ENCODE results near the gene CLIP4. TPM values are rescaled to one million over a fixed set of nuclear protein-coding genes. Genes with fewer than 3 reads are reported as not detected.

Gene CLIP4
- total and polyA plus RNA-seq, 10 of the 15 experiments (the other 5 are each of a cell fraction or from before 2014, with no cell fraction given), result 5.5 to 34.9 (median 16.8) TPM

DNA sequence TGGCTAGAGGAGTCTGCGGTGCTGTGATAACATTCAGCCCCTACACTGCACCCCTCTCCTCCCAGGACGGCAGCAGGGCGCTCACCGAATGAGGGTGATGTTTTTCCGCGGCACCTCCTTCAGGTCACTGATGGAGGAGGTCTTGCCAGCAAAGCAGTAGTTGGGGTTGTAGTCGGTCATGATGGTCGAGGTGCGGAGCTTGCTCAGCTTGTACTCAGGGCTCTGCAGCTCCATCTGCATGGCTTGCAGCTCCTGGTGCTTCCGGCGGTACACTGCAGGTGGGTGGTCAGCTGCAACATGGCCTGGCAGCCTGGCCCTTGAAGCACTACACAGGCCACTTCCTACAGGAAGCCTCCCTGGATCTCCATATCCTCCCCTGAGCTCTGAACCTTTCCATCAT, 108.0 kb downstream of the CLIP4 start:
- SMC1A ChIA-PET (ENCODE audit: uncharacterized antibody, unreplicated experiment), result no interaction called here
- CTCF ChIA-PET, result interaction anchor here (1.5 kb wide), 1 partner anchor 16 kb away, joined by 4 read pairs; no protein-coding TSS in a partner anchor
- no peak overlapping the region for H3K9ac ChIP-seq (ENCODE audit: control insufficient read depth, insufficient read depth, low read length)
- no peak overlapping the region for H2AFZ ChIP-seq (ENCODE audit: control insufficient read depth, low read depth, low read length)
- no peak overlapping the region for H3K4me2 ChIP-seq (ENCODE audit: control insufficient read depth, insufficient read depth)
- intact Hi-C loops (cut with micrococcal nuclease; ENCODE audit: unreplicated experiment) (no loop called here), in situ Hi-C loops (cut with MboI) (no loop called here)
- no peaks in the 10 kb centered on the region for H4K20me1 ChIP-seq (ENCODE audit: control insufficient read depth, insufficient read depth)
- no peaks in the 10 kb centered on the region for H3K27me3 ChIP-seq (replicated peaks in 1 of 2; ENCODE audit: control insufficient read depth in 2 of 2, insufficient read depth in 2 of 2, low read length in 1 of 2)
- POLR2A ChIA-PET, result no interaction called here
- RAD21 ChIA-PET (ENCODE audit: unreplicated experiment), result no interaction called here
- H3K36me3 ChIP-seq (ENCODE audit: control insufficient read depth in 2 of 2, insufficient read depth in 2 of 2, low read length in 1 of 2), result no peaks in the 10 kb centered on the region
- 68% methylated on average over 11 of the region's 11 CpGs for WGBS (ENCODE audit: insufficient coverage, insufficient replicate concordance, low lambda C conversion rate, missing lambda C conversion rate)
- no peaks in the 10 kb centered on the region for H3K4me1 ChIP-seq (ENCODE audit: control insufficient read depth, insufficient read depth, low read length)
- ATAC-seq, result no peak
- BruUV-seq (replicated peaks), result no TSS peak
- no peak overlapping the region for H3K27ac ChIP-seq (ENCODE audit: control insufficient read depth, insufficient read depth)
- no peaks in the 10 kb centered on the region for H3K9me3 ChIP-seq (replicated peaks; ENCODE audit: control insufficient read depth, insufficient read depth, low read length)
- H3K79me2 ChIP-seq (ENCODE audit: control insufficient read depth, insufficient read depth, low read length), result no peaks in the 10 kb centered on the region
- no peak for FAIRE-seq
- DNase-seq (ENCODE audit: low read depth, low spot score), result no peak
- TF ChIP-seq ZNF384 (IDR thresholded peaks at IDR 0.05; ENCODE audit: borderline replicate concordance, low read depth, low read length), result no peak
- TF ChIP-seq KDM1A (IDR thresholded peaks at IDR 0.05; ENCODE audit: borderline replicate concordance), result no peak
- TF ChIP-seq TCF3 (IDR thresholded peaks at IDR 0.05; ENCODE audit: borderline replicate concordance, insufficient read depth, low read depth, low read length), result no peak
- TF ChIP-seq IKZF2 (IDR thresholded peaks at IDR 0.05), result no peak
- TF ChIP-seq WRNIP1 (IDR thresholded peaks at IDR 0.05; ENCODE audit: borderline replicate concordance, low read depth, low read length), result no peak
- TF ChIP-seq ESRRA (IDR thresholded peaks at IDR 0.05; ENCODE audit: low read length), result no peak
- TF ChIP-seq CHD2 (IDR thresholded peaks at IDR 0.05; ENCODE audit: borderline replicate concordance, low read depth, low read length), result no peak
- TF ChIP-seq STAT3 (IDR thresholded peaks at IDR 0.05; ENCODE audit: low read depth, low read length), result no peak
- no peak for TF ChIP-seq SMAD1 (IDR thresholded peaks at IDR 0.05; ENCODE audit: low read depth, partially characterized antibody)
- TF ChIP-seq MTA3 (IDR thresholded peaks at IDR 0.05; ENCODE audit: borderline replicate concordance, low read length), result no peak
- TF ChIP-seq GATAD2B (conservative IDR thresholded peaks at IDR 0.05; ENCODE audit: low read depth), result no peak
- TF ChIP-seq RAD21 (IDR thresholded peaks at IDR 0.05; ENCODE audit: insufficient read depth, low read depth, low read length), result no peak
- TF ChIP-seq, protein P1, sequence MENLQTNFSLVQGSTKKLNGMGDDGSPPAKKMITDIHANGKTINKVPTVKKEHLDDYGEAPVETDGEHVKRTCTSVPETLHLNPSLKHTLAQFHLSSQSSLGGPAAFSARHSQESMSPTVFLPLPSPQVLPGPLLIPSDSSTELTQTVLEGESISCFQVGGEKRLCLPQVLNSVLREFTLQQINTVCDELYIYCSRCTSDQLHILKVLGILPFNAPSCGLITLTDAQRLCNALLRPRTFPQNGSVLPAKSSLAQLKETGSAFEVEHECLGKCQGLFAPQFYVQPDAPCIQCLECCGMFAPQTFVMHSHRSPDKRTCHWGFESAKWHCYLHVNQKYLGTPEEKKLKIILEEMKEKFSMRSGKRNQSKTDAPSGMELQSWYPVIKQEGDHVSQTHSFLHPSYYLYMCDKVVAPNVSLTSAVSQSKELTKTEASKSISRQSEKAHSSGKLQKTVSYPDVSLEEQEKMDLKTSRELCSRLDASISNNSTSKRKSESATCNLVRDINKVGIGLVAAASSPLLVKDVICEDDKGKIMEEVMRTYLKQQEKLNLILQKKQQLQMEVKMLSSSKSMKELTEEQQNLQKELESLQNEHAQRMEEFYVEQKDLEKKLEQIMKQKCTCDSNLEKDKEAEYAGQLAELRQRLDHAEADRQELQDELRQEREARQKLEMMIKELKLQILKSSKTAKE (IDR thresholded peaks at IDR 0.05; ENCODE audit: low read depth, poor library complexity, severe bottlenecking), result no peak
- TF ChIP-seq BCL11A (IDR thresholded peaks at IDR 0.05; ENCODE audit: low read depth, low read length), result no peak
- TF ChIP-seq NBN (IDR thresholded peaks at IDR 0.05), result no peak
- TF ChIP-seq, protein P2, sequence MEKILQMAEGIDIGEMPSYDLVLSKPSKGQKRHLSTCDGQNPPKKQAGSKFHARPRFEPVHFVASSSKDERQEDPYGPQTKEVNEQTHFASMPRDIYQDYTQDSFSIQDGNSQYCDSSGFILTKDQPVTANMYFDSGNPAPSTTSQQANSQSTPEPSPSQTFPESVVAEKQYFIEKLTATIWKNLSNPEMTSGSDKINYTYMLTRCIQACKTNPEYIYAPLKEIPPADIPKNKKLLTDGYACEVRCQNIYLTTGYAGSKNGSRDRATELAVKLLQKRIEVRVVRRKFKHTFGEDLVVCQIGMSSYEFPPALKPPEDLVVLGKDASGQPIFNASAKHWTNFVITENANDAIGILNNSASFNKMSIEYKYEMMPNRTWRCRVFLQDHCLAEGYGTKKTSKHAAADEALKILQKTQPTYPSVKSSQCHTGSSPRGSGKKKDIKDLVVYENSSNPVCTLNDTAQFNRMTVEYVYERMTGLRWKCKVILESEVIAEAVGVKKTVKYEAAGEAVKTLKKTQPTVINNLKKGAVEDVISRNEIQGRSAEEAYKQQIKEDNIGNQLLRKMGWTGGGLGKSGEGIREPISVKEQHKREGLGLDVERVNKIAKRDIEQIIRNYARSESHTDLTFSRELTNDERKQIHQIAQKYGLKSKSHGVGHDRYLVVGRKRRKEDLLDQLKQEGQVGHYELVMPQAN (conservative IDR thresholded peaks at IDR 0.05), result no peak
- no peak for TF ChIP-seq TBL1XR1 (IDR thresholded peaks at IDR 0.05; ENCODE audit: low read depth, low read length)
- no peak for TF ChIP-seq DPF2 (IDR thresholded peaks at IDR 0.05)
- TF ChIP-seq REST (IDR thresholded peaks at IDR 0.05; ENCODE audit: low read depth, low read length), result no peak
- TF ChIP-seq RELA (IDR thresholded peaks at IDR 0.05; ENCODE audit: borderline replicate concordance, partially characterized antibody), result no peak
- H3K4me3 ChIP-seq, result no peak overlapping the region

All from GM12878 (cell line).